Peyer's patch (tissue), 4 donors: ENCODE data around the gene SEPTIN7.

Source experiments
- CTCF ChIP-seq, 6 experiments: fragments of 450-650 bp in 4 of 6; fragments of 200-600 bp in 2 of 6; sonication (generic) in 1 of 6; IDR thresholded peaks; one replicate each; pipeline ENCODE4 v1.5.1; 2017 to 2019; ENCODE audit warnings: antibody characterized with exemption in 6 of 6, mild to moderate bottlenecking in 3 of 6, moderate library complexity in 1 of 6
- POLR2A ChIP-seq, 2 donors: fragments of 450-650 bp; IDR thresholded peaks; one replicate each; pipeline ENCODE4 v1.5.1; 2017; ENCODE audit warnings: antibody characterized with exemption in 2 of 2, mild to moderate bottlenecking in 2 of 2, moderate library complexity in 2 of 2

GRCh38 chr7:35777121-35777520 is 23.7 kb upstream of the SEPTIN7 start:
- no peak for TF ChIP-seq CTCF (IDR thresholded peaks at IDR 0.05)
- TF ChIP-seq POLR2A (IDR thresholded peaks at IDR 0.05) = no peak
